ENCODE measurements around the gene CEBPZ.
"Not testable (repeated sequence)": the region's sequence is repeated elsewhere in the genome, so short reads cannot be mapped to it uniquely, and the experiment has no call there.

Gene CEBPZ

GRCh38 chr2:37215250-37215649 is 16.1 kb downstream of the CEBPZ start:
- no peak for DNase-seq (ENCODE audit: low read depth, low spot score)

GRCh38 chr2:37211939-37212338 is 19.5 kb downstream of the CEBPZ start:
- no peak for DNase-seq (ENCODE audit: low read depth, low spot score)

GRCh38 chr2:37211212-37211611 is 20.2 kb downstream of the CEBPZ start:
- DNase-seq (ENCODE audit: low read depth, low spot score): no peak

- not testable (repeated sequence) for DNase-seq (ENCODE audit: low read depth, low spot score)
Observed at GRCh38 chr2:37206760-37207159, 24.6 kb downstream of the CEBPZ start.

- no peak for DNase-seq (ENCODE audit: low read depth, low spot score)
Observed at GRCh38 chr2:37205689-37206341, 25.6 kb downstream of the CEBPZ start.

GRCh38 chr2:37205071-37205661 is 26.2 kb downstream of the CEBPZ start:
- DNase-seq (ENCODE audit: low read depth, low spot score): not testable (repeated sequence)

- DNase-seq (ENCODE audit: low read depth, low spot score): no peak
Observed at GRCh38 chr2:37203708-37204107, 27.7 kb downstream of the CEBPZ start.

GRCh38 chr2:37201766-37202165 is 29.6 kb downstream of the CEBPZ start:
- no peak for DNase-seq (ENCODE audit: low read depth, low spot score)

GRCh38 chr2:37201208-37201607 is 30.2 kb downstream of the CEBPZ start:
- no peak for DNase-seq (ENCODE audit: low read depth, low spot score)

- no peak for DNase-seq (ENCODE audit: low read depth, low spot score)
Observed at GRCh38 chr2:37198681-37199065, 32.7 kb downstream of the CEBPZ start.

- DNase-seq (ENCODE audit: low read depth, low spot score): no peak
Observed at GRCh38 chr2:37196320-37197195, 34.8 kb downstream of the CEBPZ start, which contains the start of gene CEBPZOS. Gene CEBPZOS, plus strand, starts transcription at chr2:37196496. Its CDS starts 3,209 bp downstream, at chr2:37199705.

GRCh38 chr2:37195862-37196319 is 35.5 kb downstream of the CEBPZ start:
- not testable (repeated sequence) for DNase-seq (ENCODE audit: low read depth, low spot score)

GRCh38 chr2:37192551-37192950 is 38.8 kb downstream of the CEBPZ start:
- no peak for DNase-seq (ENCODE audit: low read depth, low spot score)

- no peak for DNase-seq (ENCODE audit: low read depth, low spot score)
Observed at GRCh38 chr2:37191747-37192146, 39.6 kb downstream of the CEBPZ start.

GRCh38 chr2:37191253-37191652 is 40.1 kb downstream of the CEBPZ start:
- DNase-seq (ENCODE audit: low read depth, low spot score): no peak

- DNase-seq (ENCODE audit: low read depth, low spot score): no peak
Observed at GRCh38 chr2:37190290-37190689, 41.1 kb downstream of the CEBPZ start.

GRCh38 chr2:37189452-37190153 is 41.8 kb downstream of the CEBPZ start:
- DNase-seq (ENCODE audit: low read depth, low spot score): peak; percentile 66

- DNase-seq (ENCODE audit: low read depth, low spot score): no peak
Observed at GRCh38 chr2:37188570-37188969, 42.8 kb downstream of the CEBPZ start, which contains the start of gene SULT6B1. Gene SULT6B1, minus strand, starts transcription at chr2:37188670. Its CDS starts 30 bp downstream, at chr2:37188640.

GRCh38 chr2:37181726-37182684 is 49.4 kb downstream of the CEBPZ start:
- no peak for DNase-seq (ENCODE audit: low read depth, low spot score)

GRCh38 chr2:37180640-37181039 is 50.8 kb downstream of the CEBPZ start:
- DNase-seq (ENCODE audit: low read depth, low spot score): no peak
